B cell (primary cell): Measurements from ENCODE around the gene PPP2R2C. TPM values are rescaled to one million over a fixed set of nuclear protein-coding genes. Genes with fewer than 3 reads are reported as not detected.

ENCODE experiments used
- ATAC-seq: fragments of 200-7000 bp; cut with Tn5 transposase; one replicate; pipeline ENCODE4 v1.10.0; 2021; ENCODE audit warnings: low read depth, mild to moderate bottlenecking, moderate number of reproducible peaks, moderate library complexity
- CTCF ChIA-PET: fragments of 350-600 bp; sonication (Branson Sonifier 250); formaldehyde crosslinking; loops from one replicate; lab custom pipeline; 2021; ENCODE audit warnings: antibody characterized with exemption, inconsistent platforms; lab: Charles Lee
- POLR2A ChIA-PET: fragments of 350-600 bp; sonication (Branson Sonifier 250); formaldehyde crosslinking; loops from one replicate; lab custom pipeline; 2021; ENCODE audit warnings: antibody characterized with exemption; lab: Charles Lee
- DNase-seq: peaks from one replicate; pipeline ENCODE4 v3.0.0; 2013
- H2AFZ ChIP-seq: 2 replicates; pipeline ENCODE4 v1.6.1; 2012; ENCODE audit warnings: mild to moderate bottlenecking, low read depth, low read length; ENCODE audit not compliant: insufficient read depth, poor library complexity, severe bottlenecking
- H3K27ac ChIP-seq, 2 donors: 1 replicate in 1 of 2; 2 replicates in 1 of 2; pipeline ENCODE4 v1.5.1; 2012 to 2013; ENCODE audit warnings: low read length in 2 of 2, mild to moderate bottlenecking in 2 of 2, moderate library complexity in 1 of 2
- H3K27me3 ChIP-seq, 4 experiments: fragments of 200-600 bp in 1 of 4; sonication (generic) in 1 of 4; replicated peaks in 1 of 4; 1 replicate in 2 of 4; 2 replicates in 2 of 4; pipeline versions ENCODE4 v1.6.1 to v1.7.0; 2013 to 2016; ENCODE audit warnings: low read length in 3 of 4, mild to moderate bottlenecking in 2 of 4, mixed read lengths in 1 of 4, moderate library complexity in 1 of 4; ENCODE audit not compliant: insufficient read depth in 4 of 4, control insufficient read depth in 3 of 4; ENCODE audit errors: control extremely low read depth in 1 of 4
- H3K36me3 ChIP-seq, 2 experiments: replicated peaks in 1 of 2; 1 replicate in 1 of 2; 2 replicates in 1 of 2; pipeline versions ENCODE4 v1.6.1 to v1.7.1; 2013; ENCODE audit warnings: low read length in 1 of 2; ENCODE audit not compliant: insufficient read depth in 2 of 2, control insufficient read depth in 1 of 2; ENCODE audit errors: control extremely low read depth in 1 of 2, extremely low read depth in 1 of 2
- H3K4me1 ChIP-seq, 2 donors: fragments of 200-600 bp in 1 of 2; sonication (generic) in 1 of 2; 1 replicate in 1 of 2; 2 replicates in 1 of 2; pipeline versions ENCODE4 v1.5.1 to v1.6.1; 2013 to 2017; ENCODE audit warnings: low read length in 2 of 2; ENCODE audit not compliant: control insufficient read depth in 2 of 2, insufficient read depth in 2 of 2
- H3K4me2 ChIP-seq: replicated peaks from 2 replicates; pipeline ENCODE3; 2012; ENCODE audit warnings: mild to moderate bottlenecking, low read depth, low read length; ENCODE audit not compliant: poor library complexity, severe bottlenecking
- H3K4me3 ChIP-seq, 5 experiments: fragments of 200-600 bp in 1 of 5; sonication (generic) in 1 of 5; 1 replicate in 3 of 5; 2 replicates in 2 of 5; pipeline versions ENCODE4 v1.5.1 to v1.7.0; 2011 to 2016; ENCODE audit warnings: low read length in 4 of 5, mild to moderate bottlenecking in 4 of 5, low read depth in 2 of 5, control low read depth in 1 of 5, moderate library complexity in 1 of 5; ENCODE audit not compliant: insufficient read depth in 1 of 5; ENCODE audit errors: control extremely low read depth in 1 of 5, extremely low read depth in 1 of 5
- H3K79me2 ChIP-seq: fragments of 200-600 bp; sonication (generic); one replicate; pipeline ENCODE4 v1.6.0; 2016; ENCODE audit warnings: low read length; ENCODE audit not compliant: control insufficient read depth, insufficient read depth
- H3K9ac ChIP-seq: fragments of 200-600 bp; sonication (generic); 2 replicates; pipeline ENCODE4 v1.6.1; 2017; ENCODE audit warnings: mild to moderate bottlenecking, low read length, moderate library complexity
- H3K9me3 ChIP-seq, 3 donors: one replicate each; pipeline versions ENCODE4 v1.6.1 to v1.7.1; 2013; ENCODE audit warnings: low read length in 2 of 3; ENCODE audit not compliant: control insufficient read depth in 2 of 3, insufficient read depth in 1 of 3; ENCODE audit errors: control extremely low read depth in 1 of 3
- H4K20me1 ChIP-seq: 2 replicates; pipeline ENCODE4 v1.6.0; 2012; ENCODE audit warnings: mild to moderate bottlenecking, low read length; ENCODE audit not compliant: insufficient read depth, control insufficient read depth, poor library complexity, severe bottlenecking
- H3K27ac Mint-ChIP-seq: one replicate; pipeline ENCODE4 v1.8.0; 2021; ENCODE audit warnings: mixed read lengths
- H3K27me3 Mint-ChIP-seq: one replicate; pipeline ENCODE4 v1.8.0; 2021; ENCODE audit warnings: mixed read lengths
- H3K4me1 Mint-ChIP-seq: one replicate; pipeline ENCODE4 v1.8.0; 2021; ENCODE audit warnings: mixed read lengths
- H3K4me3 Mint-ChIP-seq: one replicate; pipeline ENCODE4 v1.8.0; 2021; ENCODE audit warnings: mixed read lengths
- H3K9me3 Mint-ChIP-seq: one replicate; pipeline ENCODE4 v1.8.0; 2022; ENCODE audit warnings: mixed read lengths; ENCODE audit not compliant: insufficient read depth
- EZH2 ChIP-seq: IDR thresholded peaks from 2 replicates; pipeline ENCODE4 v1.6.1; 2012; ENCODE audit warnings: borderline replicate concordance, low read depth, mild to moderate bottlenecking, moderate library complexity, low read length; ENCODE audit not compliant: insufficient read depth, poor library complexity, severe bottlenecking
- WGBS: methylation state at CpG from one replicate; pipeline ENCODE4 v1.1.5; 2013; ENCODE audit warnings: missing lambda C conversion rate; ENCODE audit not compliant: insufficient coverage; 5-methylcytosine and 5-hydroxymethylcytosine counted together
- intact Hi-C: fragments of 100-400 bp; cut with micrococcal nuclease; formaldehyde crosslinking; loops from one replicate; pipeline ENCODE4 v1.10.0; 2022
- polyA plus RNA-seq: library from polyadenylated mRNA; depleted of rRNA; stranded (reverse); fragments of >200 nt; gene quantifications from 2 replicates; pipeline ENCODE4 v1.2.3, GENCODE V29; 2012
- total RNA-seq, 2 donors: library from RNA; stranded (reverse); fragments of 120-200 nt in 1 of 2; gene quantifications; 1 replicate in 1 of 2; 2 replicates in 1 of 2; pipeline versions ENCODE4 v1.2.3 to v1.2.4, GENCODE V29; 2013 to 2022
- TF ChIP-seq, protein P1 (sequence below): fragments of 200-600 bp; IDR thresholded peaks from one replicate; pipeline ENCODE4 v1.8.0; 2022; ENCODE audit warnings: antibody characterized with exemption, mild to moderate bottlenecking

Gene PPP2R2C
- total and polyA plus RNA-seq, 2 donors (not counting 1 experiment from before 2014, with no cell fraction given): not detected

DNA sequence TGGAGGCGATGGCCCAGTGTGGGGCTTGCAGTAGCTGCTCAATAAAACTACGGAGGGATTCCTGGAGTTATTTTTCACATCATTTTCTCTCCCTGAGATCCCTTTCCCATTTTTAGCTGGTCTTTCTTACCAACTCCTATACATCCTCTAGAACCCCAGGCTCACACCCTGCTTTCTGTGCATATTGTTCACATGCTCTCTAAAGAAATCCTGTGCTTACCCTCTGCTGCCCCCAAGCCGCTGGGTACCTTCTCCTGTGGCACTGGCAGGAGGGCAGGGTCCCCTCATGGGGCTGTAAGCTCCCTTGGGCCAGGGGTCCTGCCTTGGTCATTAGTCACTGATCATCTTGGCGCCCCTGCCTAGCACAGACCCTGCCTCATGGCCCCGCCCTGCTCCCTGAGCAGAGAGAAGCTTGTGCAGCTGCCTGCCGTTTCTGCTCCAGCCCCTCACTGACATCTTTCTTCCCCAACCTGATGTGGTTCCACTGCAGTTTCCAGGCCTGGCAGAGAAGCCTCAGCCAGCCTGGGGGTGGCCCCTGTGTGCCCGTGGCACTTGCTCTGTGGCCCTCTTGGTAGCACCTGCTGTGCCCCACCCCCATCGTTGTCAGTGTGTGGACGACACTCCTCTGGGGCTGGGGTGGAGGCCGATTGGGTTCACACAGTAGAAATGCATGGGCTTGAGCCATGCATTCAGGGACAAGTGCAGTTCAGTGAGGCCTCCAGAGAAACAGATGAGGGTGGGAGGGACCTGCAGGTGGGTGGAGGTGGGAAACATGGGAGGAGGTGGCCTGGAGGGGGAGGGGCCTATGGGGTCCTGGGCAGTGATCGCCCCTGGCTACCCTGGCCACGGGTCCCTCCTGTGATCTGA lies 133.2 kb downstream of the PPP2R2C start:
- Histone ChIP-seq H3K27me3 (peaks cover 0 to 45% (median 6%) of the 10 kb centered on the region in 4 experiments), H3K9ac (no peak overlapping the region), H4K20me1 (no peaks in the 10 kb centered on the region), H3K79me2 (no peaks in the 10 kb centered on the region), H3K36me3 (no peaks in the 10 kb centered on the region), H3K9me3 (peaks cover 0 to 6% (median 0%) of the 10 kb centered on the region in 3 donors), H3K27ac (no peak overlapping the region), H3K4me3 (no peak overlapping the region), H2AFZ (no peak overlapping the region), H3K4me2 (no peak overlapping the region), H3K4me1 (peaks cover 12 to 13% of the 10 kb centered on the region in 2 donors)
- WGBS: 64% methylated on average over 11 of the region's 12 CpGs
- Mint-ChIP-seq H3K4me1 (peaks cover 16% of the 10 kb centered on the region), H3K4me3 (no peak overlapping the region), H3K9me3 (no peaks in the 10 kb centered on the region), H3K27me3 (peaks cover 54% of the 10 kb centered on the region), H3K27ac (no peak overlapping the region)
- TF ChIP-seq, protein P1, sequence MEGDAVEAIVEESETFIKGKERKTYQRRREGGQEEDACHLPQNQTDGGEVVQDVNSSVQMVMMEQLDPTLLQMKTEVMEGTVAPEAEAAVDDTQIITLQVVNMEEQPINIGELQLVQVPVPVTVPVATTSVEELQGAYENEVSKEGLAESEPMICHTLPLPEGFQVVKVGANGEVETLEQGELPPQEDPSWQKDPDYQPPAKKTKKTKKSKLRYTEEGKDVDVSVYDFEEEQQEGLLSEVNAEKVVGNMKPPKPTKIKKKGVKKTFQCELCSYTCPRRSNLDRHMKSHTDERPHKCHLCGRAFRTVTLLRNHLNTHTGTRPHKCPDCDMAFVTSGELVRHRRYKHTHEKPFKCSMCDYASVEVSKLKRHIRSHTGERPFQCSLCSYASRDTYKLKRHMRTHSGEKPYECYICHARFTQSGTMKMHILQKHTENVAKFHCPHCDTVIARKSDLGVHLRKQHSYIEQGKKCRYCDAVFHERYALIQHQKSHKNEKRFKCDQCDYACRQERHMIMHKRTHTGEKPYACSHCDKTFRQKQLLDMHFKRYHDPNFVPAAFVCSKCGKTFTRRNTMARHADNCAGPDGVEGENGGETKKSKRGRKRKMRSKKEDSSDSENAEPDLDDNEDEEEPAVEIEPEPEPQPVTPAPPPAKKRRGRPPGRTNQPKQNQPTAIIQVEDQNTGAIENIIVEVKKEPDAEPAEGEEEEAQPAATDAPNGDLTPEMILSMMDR: no peak
- TF ChIP-seq EZH2: no peak
- ChIA-PET POLR2A (no interaction called here), CTCF (interaction anchor here (0.5 kb wide), 1 partner anchor 210 kb away, joined by 3 read pairs; no protein-coding TSS in a partner anchor)
- ATAC-seq (no peak), DNase-seq (no peak)
- intact Hi-C loops: no loop called here
